GM08714 (cell line): Measurements from ENCODE around the gene TMEM259.
A peak's percentile ranks its signal among the peaks of the same experiment; 100 is the strongest.

Source experiments
- H3K4me3 ChIP-seq: fragments of 200-500 bp; sonication (Bioruptor generic); 2 replicates; pipeline ENCODE4 v1.5.1; 2014; ENCODE audit warnings: mild to moderate bottlenecking, low read length, inconsistent platforms
- ZNF274 ChIP-seq: IDR thresholded peaks from 2 replicates; pipeline ENCODE4 v1.6.1; 2012; ENCODE audit warnings: mild to moderate bottlenecking, low read depth, low read length

TMEM259 gene

GRCh38 chr19:991174-991931 is 29.6 kb downstream of the TMEM259 start:
- H3K4me3 ChIP-seq: no peak overlapping the region
- TF ChIP-seq ZNF274: no peak

- no peak for TF ChIP-seq ZNF274
These were observed 30.2 kb downstream of the TMEM259 start for GRCh38 chr19:990746-991145.

GRCh38 chr19:990119-990571 is 30.8 kb downstream of the TMEM259 start:
- no peak for TF ChIP-seq ZNF274
- no peak overlapping the region for H3K4me3 ChIP-seq

More at GRCh38 chr19:990746-991145, 30.2 kb downstream of the TMEM259 start:
- no peak overlapping the region for H3K4me3 ChIP-seq

GRCh38 chr19:989381-990081 is 31.4 kb downstream of the TMEM259 start:
- TF ChIP-seq ZNF274: no peak

GRCh38 chr19:988510-988909 is 32.4 kb downstream of the TMEM259 start:
- H3K4me3 ChIP-seq: no peak overlapping the region
- TF ChIP-seq ZNF274: no peak

More at GRCh38 chr19:989381-990081, 31.4 kb downstream of the TMEM259 start:
- no peak overlapping the region for H3K4me3 ChIP-seq

GRCh38 chr19:988081-988480 is 32.8 kb downstream of the TMEM259 start:
- no peak overlapping the region for H3K4me3 ChIP-seq
- TF ChIP-seq ZNF274: no peak

GRCh38 chr19:986083-986482 is 34.8 kb downstream of the TMEM259 start:
- TF ChIP-seq ZNF274: no peak

GRCh38 chr19:984165-984967 is 36.6 kb downstream of the TMEM259 start, which contains the start of gene WDR18:
TSS of gene WDR18 (plus strand) at chr19:984345. CDS start at chr19:984354, 9 bp downstream.
- H3K4me3 ChIP-seq: peak within 1 kb of the TSS; percentile 73
- no peak for TF ChIP-seq ZNF274

More at GRCh38 chr19:986083-986482, 34.8 kb downstream of the TMEM259 start:
- no peak overlapping the region for H3K4me3 ChIP-seq

GRCh38 chr19:982567-983170 is 38.3 kb downstream of the TMEM259 start:
- no peak for TF ChIP-seq ZNF274
- no peak overlapping the region for H3K4me3 ChIP-seq

- no peak for TF ChIP-seq ZNF274
- no peak overlapping the region for H3K4me3 ChIP-seq
These were observed 40.6 kb downstream of the TMEM259 start for GRCh38 chr19:980133-980998.

- no peak for TF ChIP-seq ZNF274
- H3K4me3 ChIP-seq: no peak overlapping the region
These were observed 41.6 kb downstream of the TMEM259 start for GRCh38 chr19:979318-979741.

GRCh38 chr19:977058-977464 is 43.9 kb downstream of the TMEM259 start:
- no peak for TF ChIP-seq ZNF274
- no peak overlapping the region for H3K4me3 ChIP-seq

GRCh38 chr19:976476-976875 is 44.4 kb downstream of the TMEM259 start:
- no peak for TF ChIP-seq ZNF274
- no peak overlapping the region for H3K4me3 ChIP-seq
